GM18861 (cell line): ENCODE data around the gene MAP3K5.

Experiments used
- ATAC-seq: cut with Tn5 transposase; IDR thresholded peaks from one replicate; pipeline ENCODE4 v1.9.1; 2021; ENCODE audit not compliant: unreplicated experiment

Gene MAP3K5

GRCh38 chr6:136751991-136752390 is 40.3 kb downstream of the MAP3K5 start:
- ATAC-seq = no peak

- ATAC-seq = peak; percentile 88
Measured at GRCh38 chr6:136751522-136751956, 40.7 kb downstream of the MAP3K5 start.

- no peak for ATAC-seq
Measured at GRCh38 chr6:136750696-136751521, 41.4 kb downstream of the MAP3K5 start.

GRCh38 chr6:136749359-136749997 is 42.8 kb downstream of the MAP3K5 start:
- ATAC-seq = no peak

- ATAC-seq = no peak
Measured at GRCh38 chr6:136747507-136747906, 44.8 kb downstream of the MAP3K5 start.

GRCh38 chr6:136745300-136745699 is 47.0 kb downstream of the MAP3K5 start:
- ATAC-seq = no peak

- ATAC-seq = no peak
Measured at GRCh38 chr6:136744889-136745288, 47.4 kb downstream of the MAP3K5 start.

- no peak for ATAC-seq
Measured at GRCh38 chr6:136742125-136742524, 50.2 kb downstream of the MAP3K5 start.

- ATAC-seq = no peak
Measured at GRCh38 chr6:136740050-136740974, 52.0 kb downstream of the MAP3K5 start.

GRCh38 chr6:136739501-136739900 is 52.8 kb downstream of the MAP3K5 start:
- no peak for ATAC-seq

GRCh38 chr6:136739071-136739470 is 53.2 kb downstream of the MAP3K5 start:
- ATAC-seq = no peak

GRCh38 chr6:136738692-136739057 is 53.6 kb downstream of the MAP3K5 start:
- no peak for ATAC-seq

GRCh38 chr6:136737871-136738691 is 54.2 kb downstream of the MAP3K5 start:
- no peak for ATAC-seq

GRCh38 chr6:136737374-136737844 is 54.9 kb downstream of the MAP3K5 start:
- no peak for ATAC-seq

GRCh38 chr6:136736281-136736960 is 55.9 kb downstream of the MAP3K5 start:
- ATAC-seq = peak; percentile 50

GRCh38 chr6:136734977-136735376 is 57.3 kb downstream of the MAP3K5 start:
- no peak for ATAC-seq

- ATAC-seq = no peak
Measured at GRCh38 chr6:136732889-136733288, 59.4 kb downstream of the MAP3K5 start.

- no peak for ATAC-seq
Measured at GRCh38 chr6:136729832-136730231, 62.4 kb downstream of the MAP3K5 start.

GRCh38 chr6:136728976-136729515 is 63.2 kb downstream of the MAP3K5 start:
- no peak for ATAC-seq
